ENCODE data around the gene INSC.

Gene INSC

DNA sequence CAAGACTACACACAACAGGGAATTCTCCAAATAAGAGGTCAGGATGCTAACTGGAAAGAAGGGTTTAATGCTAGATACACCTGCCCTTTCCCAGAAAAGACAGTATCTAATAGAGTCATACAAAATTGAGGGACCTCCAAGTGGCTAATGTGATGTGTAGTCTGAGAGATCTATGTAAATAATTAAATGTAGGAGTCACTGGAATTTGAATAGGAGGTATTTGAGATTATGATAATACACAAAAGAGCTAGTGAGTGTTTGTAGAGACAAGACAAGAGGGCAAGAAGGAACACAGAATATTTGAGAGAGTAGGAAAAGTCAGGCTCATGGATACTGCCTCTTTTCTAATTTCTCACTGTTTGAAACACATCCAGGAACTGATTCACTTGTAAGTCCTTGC lies 15.5 kb upstream of the INSC start:
- H3K27ac Mint-ChIP-seq, result no peak overlapping the region
- H3K4me1 Mint-ChIP-seq (ENCODE audit: low read depth), result no peaks in the 10 kb centered on the region
- no peaks in the 10 kb centered on the region for H3K9me3 Mint-ChIP-seq
- H3K27me3 Mint-ChIP-seq, result peaks cover 34% of the 10 kb centered on the region
- no peak overlapping the region for H3K4me3 Mint-ChIP-seq
- H3K36me3 Mint-ChIP-seq (ENCODE audit: low read depth), result no peaks in the 10 kb centered on the region

DNA sequence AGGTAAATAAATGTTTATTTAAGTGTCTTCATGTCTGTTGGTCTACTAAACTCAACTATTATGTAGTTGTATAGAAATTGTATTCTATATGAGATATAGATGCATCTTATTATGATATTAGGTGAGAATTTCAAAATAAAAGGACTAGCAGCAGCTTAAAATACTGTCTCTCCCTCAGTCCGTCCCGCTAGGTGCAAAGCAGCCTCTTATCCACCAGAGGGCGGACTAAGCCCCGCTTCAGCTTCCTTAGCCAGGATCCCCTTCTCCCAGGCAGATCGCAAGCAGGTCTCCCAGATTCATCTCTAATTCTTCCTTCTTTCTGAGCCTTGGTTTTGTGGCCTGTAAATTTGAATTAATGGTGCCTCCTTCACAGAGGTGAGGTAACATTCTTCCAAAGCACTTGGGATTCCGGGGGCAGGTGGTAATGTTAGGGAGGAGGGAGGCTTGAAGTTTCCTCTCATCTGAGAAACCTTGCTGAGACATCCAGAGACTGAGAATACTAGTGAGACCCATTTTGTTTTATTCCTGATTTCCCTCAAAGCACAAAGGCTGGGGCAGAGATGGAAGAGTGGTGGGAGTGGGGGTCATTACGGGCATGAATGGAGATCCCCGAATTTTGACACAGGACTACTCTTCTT lies 13.5 kb upstream of the INSC start:
- Mint-ChIP-seq H3K27ac (no peak overlapping the region), H3K4me3 (no peak overlapping the region), H3K9me3 (no peaks in the 10 kb centered on the region), H3K36me3 (ENCODE audit: low read depth) (no peaks in the 10 kb centered on the region), H3K4me1 (ENCODE audit: low read depth) (no peaks in the 10 kb centered on the region), H3K27me3 (peaks cover 27% of the 10 kb centered on the region)

DNA sequence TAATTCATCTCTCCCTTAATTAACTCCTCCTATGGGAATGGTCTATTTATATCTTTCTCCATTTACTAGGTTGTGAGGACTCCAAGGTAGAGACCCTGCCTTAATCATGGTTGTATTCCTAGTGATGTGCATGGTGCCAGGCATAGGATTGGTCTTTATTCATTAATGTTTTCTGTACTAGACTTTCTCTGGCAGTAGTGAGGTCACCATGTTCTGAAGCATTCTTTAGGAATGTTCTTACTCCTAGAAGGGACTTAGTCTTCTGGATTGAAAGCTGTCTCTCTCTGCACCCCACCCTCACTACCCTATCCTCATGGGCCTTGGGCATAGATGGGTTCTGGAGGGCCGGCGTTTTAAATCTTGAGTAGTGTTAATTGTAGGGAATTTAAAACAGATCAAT lies 10.6 kb upstream of the INSC start:
- Mint-ChIP-seq H3K4me1 (ENCODE audit: low read depth) (peaks cover 4% of the 10 kb centered on the region), H3K9me3 (no peaks in the 10 kb centered on the region), H3K4me3 (no peak overlapping the region), H3K27me3 (peaks cover 14% of the 10 kb centered on the region), H3K27ac (no peak overlapping the region), H3K36me3 (ENCODE audit: low read depth) (no peaks in the 10 kb centered on the region)

DNA sequence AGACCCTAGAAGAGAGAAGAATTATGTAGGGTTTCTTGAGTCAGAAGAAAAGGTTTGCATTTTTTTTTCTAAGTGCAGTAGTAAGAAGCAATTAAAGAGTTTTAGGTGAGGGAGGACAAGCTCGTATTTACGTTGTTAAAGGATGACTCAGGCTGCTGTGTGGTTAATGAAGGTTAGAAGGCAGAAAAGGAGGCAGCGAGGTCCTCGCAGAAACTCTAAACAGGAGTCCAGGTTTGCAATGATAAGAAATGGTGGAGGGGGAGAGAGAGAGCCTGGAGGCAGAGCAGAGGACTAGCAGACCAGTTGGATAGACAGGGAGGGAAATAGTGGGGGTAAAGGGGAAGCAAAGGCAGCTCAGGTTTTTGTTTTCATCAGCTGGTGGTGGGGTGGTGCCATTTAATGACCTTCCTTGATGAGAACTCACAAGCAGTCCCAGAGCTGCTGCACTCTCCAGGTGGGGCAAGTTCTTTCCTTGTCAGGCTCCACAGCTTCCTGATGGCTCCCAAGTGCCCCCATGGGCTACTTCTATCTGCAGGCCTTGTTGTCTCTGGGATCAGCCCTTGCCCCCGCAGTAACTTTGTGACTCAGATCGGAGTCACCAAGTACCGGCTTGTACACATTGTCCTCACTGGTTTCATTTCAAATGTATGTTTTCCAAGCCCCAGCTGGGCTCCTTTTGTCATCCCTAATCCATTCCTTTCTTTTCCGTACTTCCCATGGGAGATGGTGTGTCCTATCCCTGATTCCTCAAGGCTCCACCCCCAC lies 8.3 kb upstream of the INSC start:
- H3K4me1 Mint-ChIP-seq (ENCODE audit: low read depth), result peaks cover 4% of the 10 kb centered on the region
- H3K4me3 Mint-ChIP-seq, result no peak overlapping the region
- H3K27me3 Mint-ChIP-seq, result no peaks in the 10 kb centered on the region
- no peaks in the 10 kb centered on the region for H3K9me3 Mint-ChIP-seq
- H3K27ac Mint-ChIP-seq, result no peak overlapping the region
- H3K36me3 Mint-ChIP-seq (ENCODE audit: low read depth), result no peaks in the 10 kb centered on the region

DNA sequence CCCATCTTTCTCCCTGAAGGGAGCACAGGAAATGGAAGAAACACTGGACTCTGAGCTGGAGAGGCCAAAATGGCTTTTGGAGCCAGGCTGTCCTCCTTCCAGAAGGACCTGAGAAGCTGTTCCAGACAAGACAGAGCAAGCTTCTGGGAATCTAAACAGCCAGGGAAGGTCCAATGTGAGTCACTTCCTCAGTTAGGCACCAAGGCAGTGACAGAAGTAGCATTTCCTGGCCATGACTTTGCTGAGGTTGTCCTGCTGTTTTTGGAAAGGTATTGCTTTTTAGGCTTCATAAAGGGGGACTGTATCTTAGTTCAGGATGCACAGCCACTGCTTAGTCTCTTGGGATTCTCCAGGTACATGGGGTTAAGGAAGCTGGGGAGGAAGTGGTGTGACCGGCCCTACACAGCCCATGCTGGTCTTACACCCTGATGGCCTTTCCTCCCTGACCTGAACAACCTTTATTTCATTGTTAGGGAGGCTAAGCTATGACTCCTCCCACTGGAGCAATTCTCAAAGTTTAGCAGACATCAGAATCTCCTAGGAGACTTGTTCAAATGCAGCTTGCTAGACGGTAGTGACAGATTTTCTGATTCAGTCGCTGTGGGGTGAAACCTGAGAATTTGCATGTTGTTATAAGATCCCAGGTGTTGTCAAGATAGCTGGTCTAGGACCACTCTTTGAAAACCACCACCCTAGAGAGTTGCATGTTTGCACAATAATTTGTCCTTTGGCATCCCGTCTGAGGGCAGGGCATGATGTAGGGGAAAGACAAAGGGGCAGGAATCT lies 6.8 kb upstream of the INSC start:
- H3K4me3 Mint-ChIP-seq, result no peak overlapping the region
- peaks cover 4% of the 10 kb centered on the region for H3K4me1 Mint-ChIP-seq (ENCODE audit: low read depth)
- H3K9me3 Mint-ChIP-seq, result no peaks in the 10 kb centered on the region
- H3K36me3 Mint-ChIP-seq (ENCODE audit: low read depth), result no peaks in the 10 kb centered on the region
- no peaks in the 10 kb centered on the region for H3K27me3 Mint-ChIP-seq
- no peak overlapping the region for H3K27ac Mint-ChIP-seq

DNA sequence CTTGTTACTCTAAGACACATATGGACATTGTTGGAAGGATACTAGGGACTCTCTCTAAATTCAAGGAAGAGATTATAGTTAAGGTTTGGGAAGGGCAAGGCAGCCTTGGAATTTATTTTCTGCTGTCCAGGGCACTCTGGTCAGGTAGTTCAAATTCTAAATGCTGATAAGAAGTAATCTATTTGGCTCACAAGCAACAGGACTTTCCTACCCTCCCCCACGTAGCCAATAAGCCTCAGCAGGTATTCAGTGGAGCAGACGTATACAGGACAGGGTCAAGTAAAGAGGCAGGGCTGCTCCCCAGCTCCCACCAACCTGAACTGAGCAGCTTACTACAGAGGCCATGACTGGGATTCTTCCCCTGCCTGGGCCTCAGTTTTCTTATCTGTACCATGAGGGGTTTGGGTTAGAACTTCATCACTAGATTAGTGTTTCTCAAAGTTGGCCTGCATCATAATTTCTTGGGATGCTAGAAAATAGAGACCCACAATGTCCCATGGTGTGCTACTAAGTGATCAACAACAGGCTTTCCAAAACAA lies 6.1 kb upstream of the INSC start:
- H3K9me3 Mint-ChIP-seq, result no peaks in the 10 kb centered on the region
- no peaks in the 10 kb centered on the region for H3K36me3 Mint-ChIP-seq (ENCODE audit: low read depth)
- H3K4me3 Mint-ChIP-seq, result no peak overlapping the region
- peaks cover 3% of the 10 kb centered on the region for H3K27me3 Mint-ChIP-seq
- H3K27ac Mint-ChIP-seq, result no peak overlapping the region
- H3K4me1 Mint-ChIP-seq (ENCODE audit: low read depth), result peaks cover 12% of the 10 kb centered on the region

DNA sequence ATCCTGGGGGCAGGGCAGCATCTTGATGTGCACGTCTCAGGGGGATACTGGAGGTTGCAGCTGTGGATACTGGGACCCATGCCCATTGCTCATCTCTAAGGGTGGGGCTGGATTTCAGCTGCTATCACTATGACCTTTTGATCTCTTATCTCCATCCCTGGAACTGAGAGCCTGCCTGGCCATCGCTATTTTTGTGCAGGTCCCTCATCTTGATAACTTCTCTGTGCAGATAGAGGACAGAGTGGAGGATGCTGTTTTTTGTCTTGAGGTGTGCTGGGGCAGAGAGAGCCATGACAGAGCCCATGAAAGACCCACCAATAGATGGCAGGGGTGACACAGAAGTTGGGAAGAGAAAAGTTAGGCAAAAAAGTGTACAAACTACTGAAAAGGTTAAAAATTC lies 5.1 kb upstream of the INSC start:
- H3K4me1 Mint-ChIP-seq (ENCODE audit: low read depth), result peaks cover 19% of the 10 kb centered on the region
- H3K9me3 Mint-ChIP-seq, result no peaks in the 10 kb centered on the region
- H3K27ac Mint-ChIP-seq, result no peak overlapping the region
- H3K4me3 Mint-ChIP-seq, result no peak overlapping the region
- H3K27me3 Mint-ChIP-seq, result peaks cover 10% of the 10 kb centered on the region
- H3K36me3 Mint-ChIP-seq (ENCODE audit: low read depth), result no peaks in the 10 kb centered on the region

DNA sequence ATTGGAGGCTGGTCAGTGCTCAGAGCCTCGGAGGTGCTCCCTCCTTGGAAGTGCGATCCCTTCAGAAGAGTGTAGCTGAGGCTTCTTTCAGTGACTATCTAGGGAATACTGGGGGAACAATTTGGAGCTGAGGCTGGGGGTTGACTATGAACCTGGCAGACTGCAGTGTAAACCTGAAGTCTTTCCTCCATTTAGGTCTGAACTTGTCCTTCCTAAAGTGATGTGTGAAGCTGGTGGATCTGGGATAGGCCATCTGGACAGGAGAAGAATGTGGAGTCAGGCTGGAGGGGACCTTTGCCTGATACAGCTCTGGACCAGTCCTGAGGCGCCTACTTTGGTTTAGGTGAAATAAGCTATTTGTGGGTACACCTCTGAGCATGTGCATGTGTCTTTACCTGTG lies 3.5 kb upstream of the INSC start:
- peaks cover 25% of the 10 kb centered on the region for H3K4me1 Mint-ChIP-seq (ENCODE audit: low read depth)

DNA sequence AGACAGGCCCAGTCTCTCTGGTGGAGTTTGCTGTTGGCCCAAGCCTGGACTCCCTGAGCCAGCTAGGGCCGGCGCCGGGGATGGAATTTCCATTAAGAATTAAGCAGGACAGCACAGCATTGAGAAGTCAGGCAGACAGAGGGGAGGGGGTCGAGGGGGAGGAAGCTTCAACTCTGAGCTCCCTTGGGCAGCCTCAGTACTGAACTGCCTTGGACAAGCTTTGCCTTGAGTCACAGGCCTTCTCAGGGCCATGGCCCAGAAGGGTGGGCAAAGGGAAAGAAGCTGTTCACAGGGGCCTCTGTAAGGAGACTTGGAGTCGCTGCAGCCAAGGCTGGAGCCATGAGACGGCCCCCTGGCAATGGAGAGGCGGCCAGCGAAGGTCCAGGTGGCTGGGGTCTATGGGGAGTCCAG lies 2.6 kb upstream of the INSC start:
- Mint-ChIP-seq H3K4me3 (no peak overlapping the region), H3K36me3 (ENCODE audit: low read depth) (no peaks in the 10 kb centered on the region), H3K27me3 (peaks cover 30% of the 10 kb centered on the region), H3K27ac (no peak overlapping the region), H3K4me1 (ENCODE audit: low read depth) (peaks cover 25% of the 10 kb centered on the region), H3K9me3 (no peaks in the 10 kb centered on the region)

More for the DNA sequence above, 3.5 kb upstream of the INSC start:
- Mint-ChIP-seq H3K27me3 (peaks cover 21% of the 10 kb centered on the region), H3K9me3 (no peaks in the 10 kb centered on the region), H3K36me3 (ENCODE audit: low read depth) (no peaks in the 10 kb centered on the region), H3K27ac (no peak overlapping the region), H3K4me3 (no peak overlapping the region)

DNA sequence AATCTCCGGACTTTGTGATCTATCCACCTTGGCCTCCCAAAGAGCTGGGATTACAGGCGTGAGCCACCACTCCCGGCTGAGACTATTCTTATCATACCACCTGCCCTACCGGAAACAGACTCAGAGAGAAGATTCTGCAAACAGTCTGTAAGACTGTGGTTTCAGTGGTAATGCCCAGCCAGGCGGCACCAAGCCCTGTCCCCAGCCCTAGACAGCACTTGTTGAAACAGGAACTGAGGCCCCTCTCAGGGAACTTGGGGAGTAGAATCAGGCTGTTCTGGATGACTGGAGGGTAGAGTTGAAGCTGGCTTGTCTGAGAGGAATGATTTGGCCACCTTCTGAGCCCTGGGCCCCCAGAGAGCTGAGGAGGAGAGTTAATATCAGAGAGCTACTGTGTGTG lies 1.3 kb upstream of the INSC start:
- Mint-ChIP-seq H3K36me3 (ENCODE audit: low read depth) (no peaks in the 10 kb centered on the region), H3K9me3 (no peaks in the 10 kb centered on the region), H3K27me3 (peaks cover 31% of the 10 kb centered on the region), H3K4me1 (ENCODE audit: low read depth) (peaks cover 27% of the 10 kb centered on the region), H3K4me3 (peak overlapping the region; percentile 64), H3K27ac (peak overlapping the region; percentile 37)

DNA sequence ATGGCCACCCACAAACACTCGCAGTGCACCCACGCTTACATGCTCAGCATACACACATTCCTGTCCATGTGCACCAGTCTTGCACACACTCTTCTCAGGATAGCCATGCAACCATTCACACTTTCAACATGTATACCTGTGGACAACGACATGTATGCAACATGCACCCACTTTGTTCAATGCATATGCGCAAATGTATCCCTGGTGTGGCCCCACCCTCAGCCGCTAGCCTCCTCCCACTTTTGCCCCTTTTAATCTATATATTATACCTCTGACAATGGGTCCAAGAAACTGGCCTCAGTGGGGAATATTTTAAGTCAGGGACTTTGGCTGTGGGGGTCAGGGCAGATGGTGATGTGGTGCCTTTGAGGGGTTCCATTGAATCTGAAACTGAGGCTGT lies 963 bp downstream of the INSC start:
- Mint-ChIP-seq H3K9me3 (no peaks in the 10 kb centered on the region), H3K27ac (no peak overlapping the region), H3K27me3 (peaks cover 39% of the 10 kb centered on the region), H3K4me3 (no peak overlapping the region), H3K36me3 (ENCODE audit: low read depth) (no peaks in the 10 kb centered on the region), H3K4me1 (ENCODE audit: low read depth) (peaks cover 37% of the 10 kb centered on the region)

DNA sequence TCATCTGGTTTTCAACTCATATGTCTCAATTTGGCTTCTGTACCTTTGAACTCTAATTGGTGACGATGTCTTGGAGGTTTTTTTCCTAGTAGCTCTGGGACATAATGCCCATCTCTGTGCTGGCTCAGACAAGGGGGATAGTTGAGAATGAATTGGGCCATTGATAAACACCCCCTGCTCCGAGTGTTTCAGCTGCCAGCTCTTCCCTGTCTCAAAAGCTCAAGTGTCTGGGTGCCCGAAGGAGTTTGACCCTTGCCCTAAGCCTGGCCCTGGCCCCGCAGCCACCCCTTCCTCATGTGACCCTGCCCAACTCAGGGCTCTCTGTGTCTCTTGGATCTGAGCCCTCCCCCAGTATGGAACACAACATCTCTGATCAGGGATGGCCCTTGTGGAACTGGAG lies 3.0 kb downstream of the INSC start:
- Mint-ChIP-seq H3K27me3 (peaks cover 43% of the 10 kb centered on the region), H3K27ac (no peak overlapping the region), H3K9me3 (no peaks in the 10 kb centered on the region), H3K4me1 (ENCODE audit: low read depth) (peaks cover 37% of the 10 kb centered on the region), H3K4me3 (no peak overlapping the region), H3K36me3 (ENCODE audit: low read depth) (no peaks in the 10 kb centered on the region)

DNA sequence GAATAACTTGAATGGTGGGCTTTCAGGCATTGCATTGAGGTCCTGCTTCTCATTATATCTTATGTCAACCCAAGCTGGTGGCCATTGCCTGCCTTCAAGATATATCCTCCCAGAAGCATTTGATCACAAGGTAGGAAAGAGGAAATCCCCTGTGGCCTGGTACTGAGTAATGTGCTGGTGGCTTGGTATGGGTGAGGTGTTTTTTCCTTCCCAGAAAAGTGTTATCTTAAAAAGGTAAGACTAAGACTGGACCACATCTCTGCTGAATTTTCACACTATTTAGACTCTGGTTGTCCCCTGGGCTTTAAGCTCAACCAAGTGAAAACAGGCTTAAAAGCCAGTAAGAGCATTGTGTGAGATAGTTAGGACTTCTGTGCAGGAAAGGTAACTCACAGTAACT lies 3.7 kb downstream of the INSC start:
- Mint-ChIP-seq H3K27ac (no peak overlapping the region), H3K9me3 (no peaks in the 10 kb centered on the region), H3K4me3 (no peak overlapping the region), H3K36me3 (ENCODE audit: low read depth) (no peaks in the 10 kb centered on the region), H3K4me1 (ENCODE audit: low read depth) (peaks cover 30% of the 10 kb centered on the region), H3K27me3 (peaks cover 48% of the 10 kb centered on the region)

DNA sequence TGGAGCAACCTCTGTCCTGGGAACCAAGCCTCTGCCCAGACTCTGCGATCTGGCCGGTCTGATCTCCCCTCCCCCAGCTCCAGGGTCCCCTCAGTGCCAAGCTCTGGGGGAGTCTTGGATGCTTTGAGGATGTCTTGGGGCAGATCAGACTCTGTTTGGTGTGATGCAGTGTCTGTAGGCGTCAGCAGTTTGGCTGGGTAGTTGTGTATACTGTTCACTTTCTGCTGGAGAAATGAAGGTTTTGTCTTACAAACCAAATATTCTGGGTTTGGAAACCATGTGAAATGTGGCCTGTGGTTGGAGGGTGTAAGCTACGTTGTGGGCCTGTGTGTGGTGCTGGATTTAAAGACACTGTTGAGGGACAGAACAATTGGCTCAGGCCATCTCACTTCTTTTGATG lies 4.6 kb downstream of the INSC start:
- no peak overlapping the region for H3K4me3 Mint-ChIP-seq
- no peak overlapping the region for H3K27ac Mint-ChIP-seq
- H3K4me1 Mint-ChIP-seq (ENCODE audit: low read depth), result peaks cover 21% of the 10 kb centered on the region
- peaks cover 44% of the 10 kb centered on the region for H3K27me3 Mint-ChIP-seq
- no peaks in the 10 kb centered on the region for H3K9me3 Mint-ChIP-seq
- H3K36me3 Mint-ChIP-seq (ENCODE audit: low read depth), result no peaks in the 10 kb centered on the region

DNA sequence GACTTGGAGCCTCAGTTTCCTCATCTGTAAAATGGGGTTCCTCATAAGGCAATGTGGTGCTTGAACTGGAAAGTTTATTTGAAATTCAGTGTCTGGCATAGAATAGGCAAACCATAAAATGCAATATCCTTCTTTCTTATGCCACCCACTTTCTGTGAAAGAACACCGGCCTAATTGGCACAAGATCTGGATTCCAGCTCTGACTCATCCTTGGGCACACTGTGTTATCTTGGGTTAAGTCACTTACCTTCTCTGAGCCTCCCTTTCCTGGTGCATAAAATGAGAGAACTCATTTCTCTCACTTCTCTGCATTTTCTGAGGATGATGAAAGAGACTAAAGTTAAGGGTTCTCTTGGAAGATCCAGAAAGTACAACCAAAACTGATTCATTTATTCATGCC lies 5.1 kb downstream of the INSC start:
- H3K27me3 Mint-ChIP-seq, result peaks cover 46% of the 10 kb centered on the region
- H3K27ac Mint-ChIP-seq, result no peak overlapping the region
- H3K36me3 Mint-ChIP-seq (ENCODE audit: low read depth), result no peaks in the 10 kb centered on the region
- peaks cover 19% of the 10 kb centered on the region for H3K4me1 Mint-ChIP-seq (ENCODE audit: low read depth)
- no peaks in the 10 kb centered on the region for H3K9me3 Mint-ChIP-seq
- no peak overlapping the region for H3K4me3 Mint-ChIP-seq

Data from stimulated activated naive CD8-positive, alpha-beta T cell treated with anti-CD3 and anti-CD28 coated beads, Interleukin-15, Interleukin-2, amounts not matched to agents 100 ng/mL and 50 ng/mL, for 24 hours (primary cell).